ENCODE results near the gene ACSBG1.

DNA sequence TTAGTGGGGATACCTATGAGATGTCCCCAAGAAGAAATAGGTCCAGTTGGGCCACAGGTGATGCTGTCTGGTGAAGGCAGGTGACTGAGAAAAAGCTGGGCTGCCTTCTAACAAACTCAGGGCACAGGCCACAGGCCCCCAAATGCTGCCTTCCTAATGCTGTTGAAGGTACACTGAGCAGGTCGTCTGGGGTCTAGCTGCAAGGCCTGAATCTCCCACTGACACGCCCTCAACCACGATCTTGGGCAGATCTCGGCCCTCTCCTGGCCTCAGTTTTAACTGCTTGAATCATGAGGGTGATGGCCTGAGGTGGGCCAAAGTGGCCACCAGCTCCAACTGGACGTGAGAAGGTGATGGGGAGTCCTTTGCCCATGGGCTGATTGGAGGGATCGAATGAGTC is 2.1 kb upstream of the ACSBG1 start:
- TF ChIP-seq, protein P1, sequence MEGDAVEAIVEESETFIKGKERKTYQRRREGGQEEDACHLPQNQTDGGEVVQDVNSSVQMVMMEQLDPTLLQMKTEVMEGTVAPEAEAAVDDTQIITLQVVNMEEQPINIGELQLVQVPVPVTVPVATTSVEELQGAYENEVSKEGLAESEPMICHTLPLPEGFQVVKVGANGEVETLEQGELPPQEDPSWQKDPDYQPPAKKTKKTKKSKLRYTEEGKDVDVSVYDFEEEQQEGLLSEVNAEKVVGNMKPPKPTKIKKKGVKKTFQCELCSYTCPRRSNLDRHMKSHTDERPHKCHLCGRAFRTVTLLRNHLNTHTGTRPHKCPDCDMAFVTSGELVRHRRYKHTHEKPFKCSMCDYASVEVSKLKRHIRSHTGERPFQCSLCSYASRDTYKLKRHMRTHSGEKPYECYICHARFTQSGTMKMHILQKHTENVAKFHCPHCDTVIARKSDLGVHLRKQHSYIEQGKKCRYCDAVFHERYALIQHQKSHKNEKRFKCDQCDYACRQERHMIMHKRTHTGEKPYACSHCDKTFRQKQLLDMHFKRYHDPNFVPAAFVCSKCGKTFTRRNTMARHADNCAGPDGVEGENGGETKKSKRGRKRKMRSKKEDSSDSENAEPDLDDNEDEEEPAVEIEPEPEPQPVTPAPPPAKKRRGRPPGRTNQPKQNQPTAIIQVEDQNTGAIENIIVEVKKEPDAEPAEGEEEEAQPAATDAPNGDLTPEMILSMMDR (IDR thresholded peaks at IDR 0.05) = no peak
- no peak for TF ChIP-seq POLR2A (IDR thresholded peaks at IDR 0.05)
